Smooth muscle cell (in vitro differentiated cells): ENCODE results near the gene UGT1A10. TPM values are rescaled to one million over a fixed set of nuclear protein-coding genes. Genes with fewer than 3 reads are reported as not detected.

Experiments used
- DNase-seq: peaks from one replicate; lab custom pipeline; 2025; ENCODE audit not compliant: unreplicated experiment; lab: John Stamatoyannopoulos, UW
- H2AFZ ChIP-seq: fragments of 200-600 bp; sonication (generic); 2 replicates; pipeline ENCODE4 v1.6.0; 2016; ENCODE audit warnings: antibody characterized with exemption, low read depth, mild to moderate bottlenecking
- H3F3A ChIP-seq: fragments of 200-600 bp; sonication (generic); 2 replicates; pipeline ENCODE4 v1.6.0; 2017; ENCODE audit warnings: antibody characterized with exemption, low read depth
- H3K27ac ChIP-seq: fragments of 200-600 bp; sonication (generic); 2 replicates; pipeline ENCODE4 v1.5.1; 2016; ENCODE audit warnings: low read depth, mild to moderate bottlenecking
- H3K27me3 ChIP-seq: fragments of 200-600 bp; sonication (generic); 2 replicates; pipeline ENCODE4 v1.6.1; 2016; ENCODE audit warnings: low read depth, mild to moderate bottlenecking
- H3K36me3 ChIP-seq: fragments of 200-600 bp; sonication (generic); 2 replicates; pipeline ENCODE4 v1.5.1; 2016; ENCODE audit warnings: low read depth
- H3K4me1 ChIP-seq: fragments of 200-600 bp; sonication (generic); 2 replicates; pipeline ENCODE4 v1.5.1; 2016; ENCODE audit warnings: low read depth
- H3K4me2 ChIP-seq: fragments of 200-600 bp; sonication (generic); 2 replicates; pipeline ENCODE4 v1.6.0; 2016; ENCODE audit warnings: mild to moderate bottlenecking
- H3K4me3 ChIP-seq: fragments of 200-600 bp; sonication (generic); 2 replicates; pipeline ENCODE4 v1.5.1; 2016; ENCODE audit warnings: mild to moderate bottlenecking
- H3K79me2 ChIP-seq: fragments of 200-600 bp; sonication (generic); 2 replicates; pipeline ENCODE4 v1.6.0; 2016; ENCODE audit warnings: low read depth, mild to moderate bottlenecking
- H3K9ac ChIP-seq: fragments of 200-600 bp; sonication (generic); 2 replicates; pipeline ENCODE4 v1.6.0; 2016; ENCODE audit warnings: low read depth
- H3K9me3 ChIP-seq: fragments of 200-600 bp; sonication (generic); replicated peaks from 2 replicates; pipeline ENCODE4 v1.5.1; 2016; ENCODE audit warnings: low read depth
- H4K20me1 ChIP-seq: fragments of 200-600 bp; sonication (generic); 2 replicates; pipeline ENCODE4 v1.6.0; 2016; ENCODE audit warnings: low read depth
- WGBS: methylation state at CpG from one replicate; pipeline ENCODE4 v1.1.7; 2016; ENCODE audit warnings: low lambda C conversion rate; 5-methylcytosine and 5-hydroxymethylcytosine counted together
- polyA plus RNA-seq: library from polyadenylated mRNA; unstranded; fragments of >200 nt; fragmentation: Nextera tagmentation; extraction: Ambion mirVana; gene quantifications from 2 replicates; pipeline ENCODE4 v1.2.1, GENCODE V29; 2016
- total RNA-seq: library from RNA; depleted of rRNA; stranded (reverse); fragments of >200 nt; gene quantifications from 2 replicates; pipeline ENCODE4 v1.2.3, GENCODE V29; 2014
- TF ChIP-seq, protein P1 (sequence below): fragments of 200-600 bp; sonication (generic); IDR thresholded peaks from 2 replicates; pipeline ENCODE4 v1.5.1; 2017; ENCODE audit warnings: borderline replicate concordance, mild to moderate bottlenecking, antibody characterized with exemption; ENCODE audit not compliant: insufficient read depth, poor library complexity, severe bottlenecking

The UGT1A10 gene
- total and polyA plus RNA-seq, 2 experiments from 2014 or later, result not detected

DNA sequence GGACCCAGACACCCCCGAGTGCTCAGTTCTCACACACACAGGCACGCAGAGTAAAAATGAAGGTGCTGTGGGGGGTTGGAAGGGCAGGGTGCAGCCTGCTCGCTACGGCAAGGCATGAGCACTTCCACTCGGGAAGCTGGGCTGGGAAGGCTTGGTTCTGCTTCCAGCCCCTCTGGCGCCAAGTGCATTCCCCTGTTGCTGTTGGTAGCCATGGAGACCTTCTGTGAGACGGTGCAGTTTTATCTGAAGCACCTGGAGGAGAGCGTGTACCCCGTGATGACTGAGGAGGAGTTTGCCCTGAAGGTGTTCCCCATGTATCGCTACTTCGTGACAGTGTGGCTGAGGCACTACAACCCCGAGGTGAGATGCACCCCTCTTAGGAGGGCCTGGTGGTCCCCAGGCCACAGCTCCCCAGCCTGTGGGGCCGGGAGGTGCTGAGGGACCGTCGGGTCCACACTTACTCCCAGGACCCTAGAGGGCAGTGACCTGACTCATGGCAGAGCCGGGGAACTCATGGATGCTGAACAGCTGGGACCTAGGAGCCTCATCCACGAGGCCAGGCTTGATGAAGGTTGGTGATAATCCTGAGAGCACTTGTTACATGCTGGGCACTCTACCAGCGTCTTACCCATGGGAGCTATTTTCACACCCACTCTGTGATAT, 157.3 kb downstream of the UGT1A10 start:
- no peaks in the 10 kb centered on the region for H3K4me1 ChIP-seq
- H3F3A ChIP-seq, result no peaks in the 10 kb centered on the region
- TF ChIP-seq, protein P1, sequence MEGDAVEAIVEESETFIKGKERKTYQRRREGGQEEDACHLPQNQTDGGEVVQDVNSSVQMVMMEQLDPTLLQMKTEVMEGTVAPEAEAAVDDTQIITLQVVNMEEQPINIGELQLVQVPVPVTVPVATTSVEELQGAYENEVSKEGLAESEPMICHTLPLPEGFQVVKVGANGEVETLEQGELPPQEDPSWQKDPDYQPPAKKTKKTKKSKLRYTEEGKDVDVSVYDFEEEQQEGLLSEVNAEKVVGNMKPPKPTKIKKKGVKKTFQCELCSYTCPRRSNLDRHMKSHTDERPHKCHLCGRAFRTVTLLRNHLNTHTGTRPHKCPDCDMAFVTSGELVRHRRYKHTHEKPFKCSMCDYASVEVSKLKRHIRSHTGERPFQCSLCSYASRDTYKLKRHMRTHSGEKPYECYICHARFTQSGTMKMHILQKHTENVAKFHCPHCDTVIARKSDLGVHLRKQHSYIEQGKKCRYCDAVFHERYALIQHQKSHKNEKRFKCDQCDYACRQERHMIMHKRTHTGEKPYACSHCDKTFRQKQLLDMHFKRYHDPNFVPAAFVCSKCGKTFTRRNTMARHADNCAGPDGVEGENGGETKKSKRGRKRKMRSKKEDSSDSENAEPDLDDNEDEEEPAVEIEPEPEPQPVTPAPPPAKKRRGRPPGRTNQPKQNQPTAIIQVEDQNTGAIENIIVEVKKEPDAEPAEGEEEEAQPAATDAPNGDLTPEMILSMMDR, result no peak
- H3K79me2 ChIP-seq, result no peaks in the 10 kb centered on the region
- H3K9ac ChIP-seq, result no peak overlapping the region
- no peak overlapping the region for H3K4me2 ChIP-seq
- no peak for DNase-seq
- H3K27me3 ChIP-seq, result no peaks in the 10 kb centered on the region
- H4K20me1 ChIP-seq, result no peaks in the 10 kb centered on the region
- no peaks in the 10 kb centered on the region for H3K9me3 ChIP-seq
- no peak overlapping the region for H3K4me3 ChIP-seq
- no peak overlapping the region for H3K27ac ChIP-seq
- 90% methylated on average over 18 of the region's 18 CpGs for WGBS
- no peak overlapping the region for H2AFZ ChIP-seq
- H3K36me3 ChIP-seq, result no peaks in the 10 kb centered on the region

DNA sequence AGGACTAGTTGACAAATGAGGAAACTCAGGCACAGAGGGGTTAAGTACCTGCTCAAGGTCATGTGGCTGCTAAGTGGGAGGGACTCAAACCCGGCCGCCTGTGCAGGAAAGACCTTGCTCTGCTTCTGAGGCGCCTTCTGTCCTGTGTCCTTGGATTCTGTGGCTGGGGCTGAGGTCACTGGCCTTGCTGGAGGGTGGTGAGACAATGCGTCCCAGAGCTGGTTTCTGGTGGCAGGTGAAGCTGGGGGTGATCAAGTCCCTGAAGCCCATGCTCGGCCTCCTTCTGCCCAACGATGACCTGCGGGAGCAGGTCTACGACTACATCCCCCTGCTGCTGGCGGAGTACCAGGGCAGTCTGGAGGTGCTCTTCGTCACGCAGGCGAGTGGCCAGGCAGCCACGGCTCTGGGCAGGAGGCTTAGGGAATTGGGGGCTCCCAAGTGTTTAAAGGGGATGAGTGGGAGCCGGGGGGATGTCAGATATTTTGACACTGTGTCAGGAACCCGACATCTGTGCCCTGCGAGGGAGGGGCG, 157.9 kb downstream of the UGT1A10 start:
- H3F3A ChIP-seq, result no peaks in the 10 kb centered on the region
- no peaks in the 10 kb centered on the region for H3K79me2 ChIP-seq
- TF ChIP-seq, protein P1, result no peak
- no peak overlapping the region for H3K9ac ChIP-seq
- no peak for DNase-seq
- H3K36me3 ChIP-seq, result no peaks in the 10 kb centered on the region
- H3K9me3 ChIP-seq, result no peaks in the 10 kb centered on the region
- no peaks in the 10 kb centered on the region for H3K4me1 ChIP-seq
- no peak overlapping the region for H3K4me3 ChIP-seq
- H3K27ac ChIP-seq, result no peak overlapping the region
- no peak overlapping the region for H2AFZ ChIP-seq
- 93% methylated on average over 17 of the region's 17 CpGs for WGBS
- no peak overlapping the region for H3K4me2 ChIP-seq
- H3K27me3 ChIP-seq, result no peaks in the 10 kb centered on the region
- no peaks in the 10 kb centered on the region for H4K20me1 ChIP-seq

DNA sequence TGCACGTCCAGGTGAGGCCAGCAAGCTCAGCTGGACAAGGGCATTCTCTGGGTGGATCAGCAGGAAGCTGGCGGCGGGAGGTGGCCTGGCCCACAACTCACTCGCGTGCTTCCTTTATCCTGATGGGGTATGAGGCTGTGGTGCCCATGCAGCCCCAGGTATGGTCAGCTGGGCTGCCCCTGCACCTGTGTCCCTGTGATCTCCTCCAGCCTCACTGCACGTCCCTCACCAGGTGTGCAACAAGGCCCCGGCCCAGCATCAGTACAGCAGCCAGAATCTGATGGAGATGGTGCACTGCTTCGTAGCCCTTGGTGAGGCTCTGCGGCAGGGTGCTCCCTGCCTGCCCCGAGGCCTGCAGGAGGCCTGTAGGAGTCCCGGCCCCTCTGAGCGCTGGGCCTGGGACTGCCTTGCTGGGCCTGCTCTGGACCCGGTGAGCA, 159.5 kb downstream of the UGT1A10 start:
- Histone ChIP-seq H3K9me3 (no peaks in the 10 kb centered on the region), H2AFZ (no peak overlapping the region), H3K27ac (no peak overlapping the region), H3K27me3 (no peaks in the 10 kb centered on the region), H3K9ac (no peak overlapping the region), H4K20me1 (no peaks in the 10 kb centered on the region), H3K79me2 (no peaks in the 10 kb centered on the region), H3K4me2 (no peak overlapping the region), H3K4me3 (no peak overlapping the region), H3F3A (no peaks in the 10 kb centered on the region), H3K4me1 (no peaks in the 10 kb centered on the region), H3K36me3 (no peaks in the 10 kb centered on the region)
- TF ChIP-seq, protein P1, result no peak
- DNase-seq, result no peak
- WGBS, result 93% methylated on average over 13 of the region's 13 CpGs

DNA sequence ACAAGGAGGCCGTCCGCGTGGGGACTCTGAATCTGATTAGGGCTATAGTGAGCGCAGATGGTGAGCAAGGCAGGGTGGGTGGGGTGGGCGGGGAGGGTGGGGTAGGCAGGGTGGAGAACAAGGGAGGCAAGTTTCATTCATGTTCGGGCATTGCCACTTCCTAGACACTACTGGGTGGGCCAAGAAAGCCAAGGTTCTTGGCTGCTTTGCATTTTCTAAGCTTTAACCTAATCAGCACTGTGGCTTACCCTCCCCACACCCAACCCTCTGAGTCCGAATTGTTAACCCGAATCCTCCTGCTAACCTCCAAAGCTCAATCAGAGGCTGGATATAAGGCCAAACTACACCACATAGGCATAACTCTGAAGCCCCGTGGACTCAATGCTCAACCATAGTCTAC, 160.0 kb downstream of the UGT1A10 start:
- Histone ChIP-seq H3K79me2 (no peaks in the 10 kb centered on the region), H3K36me3 (no peaks in the 10 kb centered on the region), H3K27ac (no peak overlapping the region), H3F3A (no peaks in the 10 kb centered on the region), H3K27me3 (no peaks in the 10 kb centered on the region), H4K20me1 (no peaks in the 10 kb centered on the region), H3K9ac (no peak overlapping the region), H3K4me2 (no peak overlapping the region), H3K9me3 (no peaks in the 10 kb centered on the region), H2AFZ (no peak overlapping the region), H3K4me3 (no peak overlapping the region), H3K4me1 (no peaks in the 10 kb centered on the region)
- TF ChIP-seq, protein P1, result no peak
- 85% methylated on average over 9 of the region's 9 CpGs for WGBS
- DNase-seq, result no peak
